A204.1 (cell line): ENCODE results near the gene CDC14C.
"Not testable (repeated sequence)": the region's sequence is repeated elsewhere in the genome, so short reads cannot be mapped to it uniquely, and the experiment has no call there.

Source experiments
- FAIRE-seq: peaks from 2 replicates; lab custom pipeline; 2012; peaks lifted over from hg19 to GRCh38; lab: Jason Lieb, UNC

CDC14C gene

DNA sequence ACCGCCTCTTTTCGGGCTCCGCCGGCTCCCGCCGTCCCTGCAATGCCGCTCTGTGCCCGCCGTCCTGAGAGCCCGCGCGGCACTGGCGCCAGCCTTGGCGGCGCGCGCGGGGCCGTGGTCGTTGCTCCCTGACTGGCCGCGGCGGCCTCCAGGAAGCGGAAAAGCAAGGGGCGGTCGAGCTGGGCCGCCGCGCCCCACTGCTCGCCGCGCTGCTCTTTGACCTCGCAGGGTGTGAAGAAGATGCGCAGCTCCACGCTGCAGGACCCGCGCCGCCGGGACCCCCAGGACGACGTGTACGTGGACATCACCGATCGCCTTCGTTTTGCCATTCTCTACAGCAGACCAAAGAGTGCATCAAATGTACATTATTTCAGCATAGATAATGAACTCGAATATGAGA, at the start of gene CDC14C:
CDC14C (plus strand) TSS at position 115 of the 400 bp plus-strand sequence; CDS start at position 241, 126 bp downstream.
- no peak for FAIRE-seq

DNA sequence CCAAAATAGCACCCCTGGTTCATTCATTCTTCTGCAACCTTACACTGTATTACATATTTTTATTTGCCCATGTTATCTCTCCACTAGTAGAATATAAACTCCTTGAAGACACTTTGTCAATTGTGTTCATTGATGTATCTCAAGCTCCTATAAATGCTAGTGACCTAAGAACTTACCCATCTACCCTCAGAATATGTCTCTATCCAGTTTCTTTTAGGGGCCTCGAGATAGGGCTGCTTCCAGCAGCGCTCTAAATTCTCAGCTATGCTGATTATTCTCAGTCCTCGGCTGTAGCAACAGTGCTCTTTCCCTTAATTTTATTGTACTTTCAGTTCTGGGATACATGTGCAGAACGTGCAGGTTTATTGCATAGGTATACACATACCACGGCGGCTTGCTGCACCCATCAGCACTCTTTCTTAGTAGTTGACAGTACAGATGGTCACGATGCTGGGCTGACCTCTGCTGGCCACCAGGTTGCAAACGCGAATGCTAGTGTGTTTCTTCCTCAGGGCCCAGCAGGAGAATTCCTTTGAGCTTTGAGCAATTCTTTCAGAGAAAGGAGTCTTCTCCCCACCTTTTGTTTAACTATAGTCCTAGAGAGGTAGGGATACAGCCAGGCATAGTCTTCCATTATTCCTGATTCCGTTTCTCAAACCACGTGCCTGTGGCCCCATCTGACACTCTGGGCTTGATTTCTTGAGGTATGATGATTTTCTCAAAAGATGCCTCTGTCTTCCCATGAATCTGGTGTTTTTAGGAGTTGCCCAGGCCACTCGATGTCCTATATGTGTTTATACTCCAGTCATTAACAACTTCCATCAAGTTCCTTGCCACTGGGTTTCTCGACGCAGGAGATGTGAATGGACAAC, 49.1 kb upstream of the CDC14C start:
- FAIRE-seq = no peak

DNA sequence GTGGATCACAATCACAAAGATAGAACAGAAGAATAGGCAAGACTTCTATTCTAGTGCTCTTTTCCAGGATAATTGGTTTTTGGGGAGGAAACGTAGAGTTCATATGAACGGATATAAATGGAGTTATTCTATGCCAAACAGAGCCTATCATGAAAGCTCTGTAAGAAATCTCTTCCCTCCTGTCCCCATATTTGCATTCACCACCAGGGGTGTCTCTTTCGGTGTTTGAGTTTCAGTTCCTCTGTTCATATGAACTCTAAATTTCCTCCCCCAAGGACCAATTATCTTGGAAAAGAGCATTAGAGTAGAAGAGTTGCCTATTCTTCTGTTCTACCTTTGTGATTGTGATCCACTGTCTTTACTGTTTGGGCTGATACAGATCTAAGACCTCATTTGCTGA, 48.3 kb upstream of the CDC14C start:
- no peak for FAIRE-seq

DNA sequence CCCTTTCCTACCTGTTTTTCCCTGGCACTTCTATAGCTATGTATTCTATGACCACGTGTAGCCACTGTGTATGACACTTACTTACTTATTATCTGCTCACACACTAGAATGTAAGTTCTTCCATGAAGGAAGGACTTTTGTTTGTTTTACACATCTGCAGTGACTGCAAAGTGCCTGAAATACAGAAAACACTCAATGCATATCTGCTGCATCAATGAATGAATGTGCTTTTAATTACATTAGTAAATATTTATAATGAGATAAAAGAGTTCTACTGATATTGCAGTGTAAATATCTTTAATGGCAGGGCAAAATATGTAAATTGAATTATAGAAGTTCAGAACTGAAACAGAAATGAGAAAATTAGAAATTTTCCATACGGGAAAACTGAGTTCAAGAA, 43.5 kb upstream of the CDC14C start:
- FAIRE-seq = no peak

DNA sequence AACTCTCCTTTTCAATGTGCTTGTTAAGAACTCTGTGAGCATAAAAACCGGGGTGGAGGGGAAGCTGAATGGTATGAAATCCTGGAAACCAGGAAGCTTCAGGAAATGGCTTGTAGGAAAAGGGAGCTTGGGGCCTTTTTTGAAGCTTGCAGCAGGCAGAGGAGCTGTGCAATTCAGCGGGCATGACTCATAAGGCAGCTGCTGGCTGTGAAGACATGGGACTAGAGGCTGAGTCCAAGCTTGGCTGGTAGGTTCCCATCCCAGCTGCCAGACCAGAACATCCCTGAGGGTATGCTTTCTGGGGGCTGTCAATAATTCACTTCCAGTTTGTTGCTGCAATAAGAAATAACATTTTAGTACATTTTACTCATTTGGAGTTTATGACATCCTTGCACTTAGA, 36.8 kb upstream of the CDC14C start:
- FAIRE-seq = no peak

DNA sequence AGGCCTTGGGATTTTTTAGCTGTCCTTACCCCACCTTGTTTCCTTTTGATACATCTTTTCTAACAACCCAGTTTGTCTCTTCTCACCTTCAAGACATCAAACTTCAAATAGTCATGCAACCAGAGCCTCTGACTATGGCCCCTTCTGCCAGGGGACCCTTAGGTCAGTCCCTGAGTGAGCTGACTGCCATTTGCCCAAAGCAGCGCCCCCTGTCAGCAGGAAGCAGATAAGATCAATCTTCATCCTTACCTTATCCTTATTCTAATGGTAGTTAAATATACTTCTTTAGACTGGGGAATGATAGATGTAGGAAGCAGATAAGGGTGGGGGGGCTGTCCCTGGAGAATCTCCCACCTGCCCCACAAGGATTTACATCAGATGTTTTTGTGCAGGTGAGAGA, 29.8 kb upstream of the CDC14C start:
- no peak for FAIRE-seq

DNA sequence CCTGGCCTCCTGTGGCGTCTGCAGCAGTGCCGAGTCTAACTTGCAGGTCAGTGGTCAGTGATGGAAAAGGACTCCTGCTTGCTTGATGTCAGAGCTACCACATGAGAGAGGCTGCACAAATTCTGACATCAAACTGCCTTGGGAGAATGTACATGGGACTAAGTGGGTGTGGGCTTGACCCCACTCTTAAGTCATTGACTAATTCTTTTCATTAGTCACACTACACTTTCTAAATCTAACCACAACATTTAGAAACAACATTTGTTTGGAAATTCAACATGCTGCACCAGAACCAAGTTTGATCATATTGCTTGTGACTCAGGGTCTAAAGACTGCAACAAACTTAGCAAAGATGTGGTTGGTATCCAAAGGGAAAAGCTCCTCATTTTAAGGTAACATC, 24.4 kb upstream of the CDC14C start:
- FAIRE-seq = no peak

DNA sequence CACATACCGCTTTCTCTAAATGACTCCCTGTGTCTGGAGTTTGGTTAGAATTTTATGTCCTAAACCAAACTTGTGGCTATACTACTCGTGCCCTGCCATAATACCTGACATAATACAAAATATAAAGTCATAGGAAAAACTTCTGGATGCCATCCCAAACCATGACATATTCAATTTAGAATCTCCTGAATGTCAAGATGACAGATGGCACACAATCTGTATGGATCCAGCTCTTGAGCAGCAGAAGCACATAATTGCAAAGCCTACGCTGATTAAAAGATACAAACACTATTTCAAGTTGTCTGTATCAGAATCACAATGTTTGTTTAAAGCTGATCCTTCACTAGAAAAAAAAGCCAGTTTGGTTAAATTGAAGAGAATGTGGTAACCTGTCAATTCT, 22.4 kb upstream of the CDC14C start:
- no peak for FAIRE-seq

DNA sequence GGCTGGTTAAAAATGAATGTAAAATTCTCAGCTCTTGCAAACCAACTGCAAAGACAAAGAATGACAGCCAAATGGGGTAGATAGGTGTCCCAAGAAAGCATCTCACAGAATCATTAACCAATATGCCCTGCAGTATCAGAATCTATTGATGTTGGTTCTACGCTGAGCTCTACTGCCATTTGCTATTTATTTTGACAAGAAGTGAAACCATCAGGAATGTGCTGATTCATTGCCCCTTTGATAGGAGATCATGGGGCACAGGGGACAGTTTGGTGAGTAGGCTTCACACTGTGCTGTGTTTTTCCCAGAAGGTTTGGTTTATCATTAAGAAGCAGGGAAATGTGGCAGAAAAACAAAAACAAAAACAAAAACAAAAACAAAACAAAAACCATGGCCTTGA, 19.4 kb upstream of the CDC14C start:
- FAIRE-seq = no peak

DNA sequence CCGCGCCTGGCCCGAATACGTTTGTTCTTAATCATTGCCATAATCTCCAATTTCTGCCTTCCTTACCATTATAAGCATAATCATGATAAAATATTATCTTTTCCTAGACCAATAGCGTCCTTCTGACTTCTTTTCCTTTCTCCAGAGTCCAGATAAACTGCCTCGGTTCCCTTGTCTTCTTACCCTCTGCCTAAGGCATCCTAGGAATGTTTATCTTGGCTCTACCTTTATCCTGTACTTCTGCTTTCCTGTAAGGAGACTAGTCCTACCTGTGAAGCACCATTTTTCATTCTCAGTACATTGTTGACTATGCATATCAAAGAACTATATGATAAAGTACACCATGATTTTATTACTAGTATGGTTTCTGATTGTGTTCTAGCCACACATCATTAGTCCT, 18.7 kb upstream of the CDC14C start:
- not testable (repeated sequence) for FAIRE-seq

DNA sequence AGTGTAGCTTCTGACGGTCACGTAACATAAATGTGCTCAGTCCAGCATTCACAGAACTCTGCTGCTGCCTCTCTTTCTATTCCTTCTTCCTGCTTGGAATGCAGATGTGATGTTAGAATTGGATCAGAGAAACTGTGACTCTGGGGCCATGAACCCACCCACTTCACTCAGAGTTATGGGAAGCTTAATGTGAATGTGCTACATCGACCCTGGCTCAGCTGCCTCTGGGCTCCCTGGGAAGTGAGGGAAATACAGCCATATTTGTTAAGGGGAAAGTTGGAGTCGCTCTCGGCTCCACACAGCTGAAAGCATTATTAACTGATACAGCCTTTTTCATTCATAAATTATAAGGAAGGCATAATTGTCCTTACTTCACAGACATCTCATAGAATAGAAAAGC, 14.5 kb upstream of the CDC14C start:
- not testable (repeated sequence) for FAIRE-seq

DNA sequence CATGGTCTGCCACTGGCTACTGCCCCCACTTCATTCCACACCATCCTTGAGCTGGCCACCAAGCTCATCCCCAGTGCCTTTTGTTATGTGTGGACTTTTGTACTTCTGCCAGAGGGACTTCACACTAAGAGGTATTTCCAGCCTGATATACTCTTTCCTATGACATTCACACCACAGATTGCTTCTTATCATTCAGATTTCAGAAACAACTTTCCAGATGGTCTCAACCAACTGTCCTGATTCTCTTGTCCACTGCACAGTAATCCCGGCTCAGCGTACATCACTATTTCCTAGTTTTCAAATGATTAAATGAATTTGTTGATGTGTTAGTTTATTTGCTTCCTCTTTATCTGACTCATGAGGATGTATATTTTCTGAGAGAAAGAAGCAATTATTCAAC, 7.1 kb downstream of the CDC14C start:
- FAIRE-seq = no peak

DNA sequence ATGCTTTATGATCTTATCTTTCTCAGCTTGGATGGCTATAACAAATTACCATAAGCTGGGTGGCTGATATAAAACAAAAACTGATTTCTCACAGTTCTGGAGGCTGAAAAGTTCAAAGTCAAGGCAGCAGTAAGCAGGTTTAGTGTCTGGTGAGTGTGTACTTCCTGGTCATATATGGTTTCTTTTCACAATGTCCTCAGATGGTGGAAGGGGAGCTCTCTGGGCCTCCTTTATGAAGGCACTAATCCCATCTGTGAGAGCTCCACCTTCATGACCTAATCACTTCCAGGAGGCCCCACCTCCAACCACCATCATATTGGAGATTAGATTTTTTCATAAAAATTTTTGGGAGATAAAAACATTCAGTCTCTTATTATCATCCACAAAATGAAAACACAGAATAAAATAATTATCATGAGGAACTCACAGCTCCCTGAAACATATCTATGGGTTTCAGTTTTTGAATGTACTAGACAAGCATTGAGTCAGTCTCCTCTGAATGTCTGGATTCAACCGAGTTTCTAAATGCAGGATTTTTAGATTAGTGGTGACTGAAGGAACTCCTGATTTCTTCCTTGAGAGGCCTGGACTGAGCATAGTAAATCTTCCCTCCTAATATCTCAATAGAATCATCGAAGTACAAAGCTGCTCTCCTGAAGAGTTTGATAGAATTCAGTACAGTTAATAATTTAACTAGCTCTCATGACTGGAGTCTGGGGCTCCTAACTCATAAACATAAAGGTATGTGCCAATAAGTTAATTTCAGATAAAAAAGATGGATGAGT, 8.0 kb downstream of the CDC14C start:
- FAIRE-seq = no peak

DNA sequence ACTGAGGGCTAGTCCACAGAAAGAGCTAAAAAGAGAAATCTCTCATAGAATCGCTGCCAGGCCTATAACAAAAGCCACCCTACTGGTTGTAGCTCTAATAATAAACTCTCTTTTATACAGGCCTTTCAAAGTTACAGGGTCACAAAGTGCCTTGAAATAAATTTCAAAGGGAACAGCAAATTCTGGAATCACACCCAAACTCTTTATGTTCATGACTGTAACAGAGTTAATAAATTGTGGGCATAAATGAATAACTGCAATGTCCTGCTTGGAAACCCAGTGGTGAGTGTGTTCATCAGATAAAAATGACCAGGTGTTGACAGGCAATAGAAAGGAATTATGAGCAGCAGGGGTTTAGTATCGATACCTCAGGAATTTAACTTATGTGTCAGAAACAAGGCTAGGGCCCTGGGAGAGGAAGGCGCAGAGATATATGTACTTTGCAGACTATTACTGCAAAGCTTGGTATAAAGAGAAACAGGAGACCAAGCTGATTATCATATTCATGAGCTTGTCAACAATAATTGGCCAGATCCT, 9.3 kb downstream of the CDC14C start:
- no peak for FAIRE-seq

DNA sequence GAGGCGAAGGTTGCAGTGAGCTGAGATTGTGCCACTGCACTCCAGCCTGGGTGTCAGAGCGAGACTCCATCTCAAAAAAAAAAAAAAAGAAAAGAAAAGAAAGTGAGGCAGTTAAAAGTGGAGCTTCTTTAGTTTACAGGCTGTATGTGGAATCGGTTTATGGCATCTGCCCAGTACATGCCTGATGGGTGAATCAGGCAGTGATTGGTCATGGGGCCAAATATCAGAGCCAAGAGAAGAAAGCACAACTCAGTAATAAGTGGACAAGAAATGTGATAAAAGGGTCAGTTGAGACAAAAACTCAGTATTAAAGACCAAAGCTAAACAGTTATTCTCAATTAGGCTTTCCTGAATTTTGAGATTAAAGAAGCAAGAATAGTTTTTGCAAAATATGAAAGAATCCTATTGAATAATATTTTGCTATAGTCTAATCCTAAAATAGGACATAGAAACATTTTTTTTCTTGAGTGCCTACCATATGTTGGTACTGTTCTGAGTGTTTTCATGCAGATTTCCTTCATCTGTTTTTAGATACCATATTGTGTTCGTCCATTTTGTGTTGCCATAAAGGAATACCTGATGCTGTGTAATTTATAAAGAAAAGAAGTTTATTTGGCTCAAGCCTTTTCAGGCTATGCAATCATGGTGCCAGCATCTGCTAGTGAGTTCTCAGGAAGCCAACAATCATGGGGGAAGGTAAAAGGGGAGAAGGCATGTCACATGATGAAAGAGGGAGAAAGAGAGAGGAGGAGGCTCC, 14.4 kb downstream of the CDC14C start:
- no peak for FAIRE-seq

DNA sequence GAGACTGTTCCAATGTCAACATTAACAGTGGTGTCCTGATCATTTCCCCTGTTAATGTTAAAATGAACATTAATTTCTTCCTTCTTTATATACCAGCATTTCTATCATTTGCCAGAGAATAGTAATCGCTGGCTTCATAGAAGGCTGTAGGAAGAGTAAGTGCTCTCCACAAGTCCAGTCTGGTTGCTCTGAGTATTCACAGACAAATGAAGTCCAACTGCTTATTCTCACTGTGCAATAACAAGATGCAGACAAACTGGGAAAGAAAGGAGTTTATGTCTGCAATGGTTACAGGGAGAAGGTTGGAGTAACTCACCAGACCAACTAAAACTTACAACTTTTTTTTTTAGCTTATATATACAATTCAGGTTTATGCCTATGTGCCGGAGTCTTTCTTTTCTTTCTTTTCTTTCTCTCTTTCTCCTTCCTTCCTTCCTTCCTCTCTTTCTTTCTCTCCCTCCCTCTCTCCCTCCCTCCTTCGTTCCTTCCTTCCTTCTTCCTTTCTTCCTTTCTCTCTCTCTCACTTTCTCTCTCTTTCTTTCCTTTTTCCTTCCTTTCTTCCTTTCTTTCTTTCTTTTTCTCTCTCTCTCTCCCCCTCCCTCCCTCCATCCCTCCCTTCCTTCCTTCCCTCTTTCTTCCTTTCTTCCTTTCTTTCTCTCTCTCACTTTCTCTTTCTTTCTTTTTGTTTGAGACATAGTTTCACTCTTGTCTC, 19.1 kb downstream of the CDC14C start:
- FAIRE-seq = no peak

DNA sequence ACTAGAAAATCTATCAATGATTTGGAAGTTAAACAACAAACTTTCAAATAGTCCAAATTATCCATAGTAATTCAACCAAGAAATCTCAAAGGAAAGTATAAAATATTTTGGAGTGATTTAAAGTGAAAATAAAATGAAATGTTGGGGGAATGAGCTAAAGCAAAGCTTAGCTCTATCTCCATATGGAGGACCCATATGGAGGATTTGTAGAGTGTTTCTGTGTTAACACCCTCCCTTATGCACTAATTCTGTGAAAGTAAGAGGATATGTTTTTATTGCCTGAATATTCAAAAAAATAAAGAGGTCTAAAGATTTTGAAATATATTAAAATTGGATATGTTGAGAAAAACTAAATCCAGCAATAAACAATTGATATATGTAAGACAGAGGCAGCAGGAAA, 31.6 kb downstream of the CDC14C start:
- FAIRE-seq = no peak

DNA sequence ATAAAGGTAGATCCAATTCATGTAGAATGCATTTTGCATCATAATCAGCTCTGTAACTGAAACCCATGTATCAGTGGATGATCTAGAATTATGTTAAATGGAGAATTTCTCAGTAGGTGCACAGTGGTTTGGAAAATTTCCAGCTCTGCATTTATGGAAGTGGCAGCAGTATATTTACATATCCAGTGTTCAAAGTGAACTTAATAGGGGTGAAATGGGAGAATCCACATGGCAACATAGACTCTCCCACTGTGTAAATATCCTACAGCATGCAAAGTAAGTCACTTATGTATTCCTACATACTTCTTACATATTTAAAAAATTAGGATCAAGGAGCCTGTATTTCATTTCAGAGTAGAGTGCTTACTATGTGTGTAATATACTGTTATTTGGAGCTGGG, 35.3 kb downstream of the CDC14C start:
- FAIRE-seq = no peak

DNA sequence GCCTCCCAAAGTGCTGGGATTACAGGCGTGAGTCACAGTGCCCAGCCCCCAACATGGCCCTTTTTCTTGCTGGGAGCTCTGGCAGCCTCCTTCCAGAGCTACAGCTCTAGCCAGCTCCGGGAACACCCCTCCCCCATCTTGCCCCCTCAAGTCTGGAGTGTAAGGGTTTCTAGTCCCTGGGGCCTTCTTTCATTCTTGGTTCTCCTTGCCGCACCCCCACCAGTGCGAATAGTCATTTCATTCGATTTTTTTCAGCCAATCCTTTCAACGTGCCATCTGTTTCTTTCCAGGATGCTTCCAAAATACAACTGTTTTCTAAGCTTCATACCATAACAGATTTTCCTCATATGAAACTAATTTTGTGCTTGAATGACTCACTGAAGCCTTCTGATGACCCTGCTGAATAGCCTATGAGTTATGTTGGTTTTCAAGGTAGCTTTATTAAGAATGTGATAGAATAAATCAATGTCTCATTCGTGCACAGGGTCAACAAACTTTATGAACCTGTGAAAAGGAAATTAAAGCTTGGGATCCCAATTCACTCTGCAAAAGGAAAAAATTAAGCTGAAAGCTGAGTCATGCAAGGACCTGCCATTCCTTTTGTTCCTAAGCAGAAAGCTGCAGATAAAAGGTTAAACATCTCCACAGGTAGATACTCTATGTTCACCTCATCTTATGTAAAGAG, 38.6 kb downstream of the CDC14C start:
- FAIRE-seq = no peak

DNA sequence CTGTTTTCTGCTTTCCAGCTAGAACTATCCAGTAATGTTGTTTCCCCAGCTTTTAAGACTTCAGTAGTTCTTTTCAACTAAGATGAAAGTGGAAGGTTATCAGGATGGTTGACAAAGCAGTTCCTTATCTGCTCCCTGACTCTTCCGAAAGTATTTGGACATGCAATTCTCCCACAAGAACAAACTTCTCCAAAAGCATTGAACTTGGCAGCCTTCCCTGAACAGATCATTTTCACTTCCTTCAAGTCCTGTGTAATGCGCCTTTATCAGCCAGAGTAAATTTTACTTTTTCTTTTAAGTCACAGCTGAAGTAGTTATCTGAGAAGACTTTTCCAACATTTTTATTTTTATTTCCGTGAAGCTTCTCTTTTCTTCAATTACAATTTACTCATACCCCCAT, 39.7 kb downstream of the CDC14C start:
- FAIRE-seq = no peak

DNA sequence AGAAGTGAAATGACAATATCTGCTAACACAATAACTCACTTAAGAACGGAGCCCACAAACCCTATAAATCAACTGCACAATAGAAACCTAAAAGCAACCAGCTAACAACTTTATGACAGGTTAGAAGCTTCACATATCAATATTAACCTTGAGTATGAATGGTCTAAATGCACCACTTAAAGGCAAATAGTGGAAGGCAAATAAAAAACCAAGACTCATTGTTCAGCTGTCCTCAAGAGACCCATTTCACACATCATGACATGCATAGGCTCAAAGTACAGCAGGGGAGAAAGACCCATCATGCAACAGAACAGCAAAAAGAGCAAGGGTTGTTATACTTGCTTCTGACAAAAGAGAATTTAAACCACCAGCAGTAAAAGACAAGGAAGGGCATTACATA, 46.8 kb downstream of the CDC14C start:
- FAIRE-seq = no peak
